ENCODE data around the gene KCNMA1.

Gene KCNMA1

DNA sequence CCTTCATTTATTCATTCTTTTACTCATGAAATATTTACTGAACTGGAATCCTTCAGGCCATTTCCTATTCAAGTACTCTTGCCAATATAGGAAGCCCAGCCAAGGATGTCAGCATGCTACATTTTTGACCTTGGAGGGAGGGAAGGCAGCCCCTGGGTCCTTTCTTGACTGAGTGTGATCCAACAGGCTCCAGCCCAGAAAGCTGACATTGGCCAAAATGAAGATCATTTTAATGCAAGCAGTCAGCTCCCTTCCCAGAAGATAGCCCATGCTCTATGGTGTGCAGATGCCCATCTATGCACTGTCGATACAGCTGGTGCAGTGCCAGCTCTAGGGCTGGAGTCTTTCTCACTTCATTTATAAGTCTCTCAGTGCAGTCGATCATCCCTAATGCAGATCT is 646.0 kb downstream of the KCNMA1 start:
- no peak for DNase-seq

- DNase-seq = no peak
Measured at GRCh38 chr10:76990561-76990960, 647.0 kb downstream of the KCNMA1 start.

DNA sequence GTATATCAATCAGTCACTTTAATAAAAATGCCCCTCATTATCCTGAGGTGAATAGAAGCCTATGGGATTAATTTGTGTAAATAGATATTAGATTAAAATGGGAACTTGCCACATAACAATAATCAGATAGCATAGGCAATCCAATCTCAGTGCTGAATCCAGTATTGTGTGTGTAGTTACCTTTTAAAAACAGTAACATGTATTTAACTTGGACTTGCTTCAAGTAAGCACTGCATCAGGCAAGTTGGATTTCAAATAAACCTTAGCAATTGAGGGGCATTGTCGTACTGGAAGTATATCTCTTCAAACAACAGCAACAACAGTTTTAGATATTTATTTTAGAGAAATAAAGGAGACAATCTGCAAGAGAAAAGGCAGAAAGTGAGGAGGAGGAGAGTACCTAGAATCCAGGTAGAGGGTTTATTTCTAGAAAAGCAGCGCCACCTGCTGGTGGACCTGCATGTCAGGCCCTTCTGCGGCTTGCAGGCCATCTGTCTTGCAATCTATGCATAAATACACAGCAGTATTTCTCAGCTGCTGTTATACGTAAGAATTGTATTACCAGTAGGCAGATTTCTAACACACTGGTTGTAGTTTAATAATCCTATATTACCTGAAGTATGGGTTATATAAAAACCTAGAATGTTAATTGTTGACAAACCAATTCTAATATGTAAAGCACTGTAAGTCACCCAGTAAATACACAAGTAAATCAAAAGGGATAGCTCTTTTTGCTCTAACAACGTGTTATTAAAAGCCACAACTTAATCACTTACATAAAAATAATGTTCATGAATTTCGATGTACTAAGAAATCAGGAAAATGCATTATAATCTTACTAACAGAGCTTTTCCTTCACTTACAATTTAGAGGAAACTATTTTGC is 652.8 kb downstream of the KCNMA1 start:
- peak; percentile 58 to 73 for DNase-seq

GRCh38 chr10:76983624-76984023 is 654.0 kb downstream of the KCNMA1 start:
- DNase-seq = no peak

DNA sequence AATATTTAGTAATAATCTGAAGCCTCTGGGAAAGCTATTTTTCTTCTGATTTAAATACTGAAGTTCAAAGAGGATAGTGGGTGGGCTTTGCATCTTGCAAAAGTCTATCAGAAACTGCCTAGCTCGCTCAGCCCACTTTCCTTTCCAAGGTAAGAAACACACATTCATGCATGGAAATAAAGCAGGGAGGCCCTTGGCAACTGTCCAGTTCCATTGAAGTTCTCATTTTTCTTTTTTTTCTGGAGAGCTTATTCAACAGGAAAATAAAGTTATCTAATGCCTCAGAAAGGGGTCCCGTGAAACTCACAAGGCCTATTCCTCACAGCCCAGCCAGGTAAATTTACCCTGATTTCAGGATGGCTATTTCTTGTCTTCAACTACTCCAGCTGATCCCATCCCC is 654.9 kb downstream of the KCNMA1 start:
- DNase-seq = no peak

DNA sequence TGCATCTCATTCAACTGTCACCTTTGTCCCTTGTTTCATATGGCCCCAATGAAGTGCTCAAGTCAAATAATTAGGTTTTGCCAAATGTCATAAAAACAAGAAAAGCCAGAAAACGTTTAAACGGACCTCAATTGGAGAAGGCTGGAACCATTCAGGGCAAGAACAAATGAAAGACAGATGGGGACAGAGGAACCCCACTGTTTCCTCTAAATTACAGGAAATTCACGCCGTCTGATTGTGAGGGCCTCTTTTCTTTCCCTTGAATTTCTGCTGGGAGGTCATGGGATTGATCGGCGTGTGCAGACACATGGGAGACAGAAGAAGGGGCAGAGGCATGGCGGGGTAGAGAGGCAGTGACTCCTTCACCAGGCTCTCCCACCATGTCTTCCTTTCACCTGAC is 656.4 kb downstream of the KCNMA1 start:
- DNase-seq = no peak

DNA sequence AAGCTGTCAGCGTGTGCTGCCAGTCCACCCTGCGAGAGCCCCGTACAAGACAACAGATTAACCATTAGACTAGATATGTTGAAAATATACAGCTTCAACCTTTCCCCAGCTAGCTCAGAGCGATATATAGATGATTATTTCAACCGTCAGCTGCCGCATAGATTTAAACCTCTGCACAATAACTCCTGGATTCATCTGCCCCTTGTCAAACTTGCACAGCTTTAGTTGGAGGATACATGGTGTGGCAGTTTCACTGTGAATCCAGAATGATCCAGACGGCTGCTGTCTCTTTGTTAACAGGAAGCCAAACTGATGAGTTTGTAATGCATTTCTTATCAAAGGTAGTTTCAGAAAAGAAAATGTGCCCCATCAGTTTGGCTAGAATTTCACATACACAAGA is 659.7 kb downstream of the KCNMA1 start:
- DNase-seq = no peak

- no peak for DNase-seq
Measured at GRCh38 chr10:76977046-76977445, 660.6 kb downstream of the KCNMA1 start.

- no peak for DNase-seq
Measured at GRCh38 chr10:76976142-76976541, 661.5 kb downstream of the KCNMA1 start.

- DNase-seq = no peak
Measured at GRCh38 chr10:76975126-76975525, 662.5 kb downstream of the KCNMA1 start.

DNA sequence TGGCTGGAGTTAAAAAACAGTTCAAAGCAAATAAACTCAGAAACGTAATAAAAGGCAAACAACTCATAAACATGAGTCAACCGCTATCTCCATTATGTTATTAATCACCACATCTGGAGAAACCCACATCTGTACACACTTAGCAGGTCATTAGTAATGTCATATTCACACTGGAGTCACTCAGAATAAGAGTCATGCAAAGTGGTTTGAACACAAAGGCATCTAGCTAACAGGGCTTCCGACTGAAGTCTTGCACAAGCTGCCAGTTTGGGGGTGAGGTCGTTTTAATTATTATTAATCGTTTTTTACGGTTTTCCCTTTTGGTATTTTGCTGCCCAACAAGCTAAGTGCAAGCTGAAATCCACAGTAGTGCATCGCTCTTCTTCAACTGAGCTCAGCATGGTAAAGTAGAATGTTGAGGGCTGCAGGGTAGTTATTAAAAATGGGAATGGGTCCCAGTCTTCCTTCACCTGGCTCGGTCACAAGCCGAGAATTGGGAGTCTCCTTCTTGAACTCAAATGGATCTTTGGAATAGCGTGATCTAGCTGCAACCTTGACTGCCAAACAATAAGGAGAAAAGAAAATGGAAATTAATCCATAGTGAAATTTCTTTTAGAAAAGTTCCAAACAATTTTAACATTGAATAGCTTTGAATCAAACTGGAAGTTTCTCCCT is 663.5 kb downstream of the KCNMA1 start:
- no peak for DNase-seq

GRCh38 chr10:76973091-76974016 is 664.3 kb downstream of the KCNMA1 start:
- DNase-seq = no peak

DNA sequence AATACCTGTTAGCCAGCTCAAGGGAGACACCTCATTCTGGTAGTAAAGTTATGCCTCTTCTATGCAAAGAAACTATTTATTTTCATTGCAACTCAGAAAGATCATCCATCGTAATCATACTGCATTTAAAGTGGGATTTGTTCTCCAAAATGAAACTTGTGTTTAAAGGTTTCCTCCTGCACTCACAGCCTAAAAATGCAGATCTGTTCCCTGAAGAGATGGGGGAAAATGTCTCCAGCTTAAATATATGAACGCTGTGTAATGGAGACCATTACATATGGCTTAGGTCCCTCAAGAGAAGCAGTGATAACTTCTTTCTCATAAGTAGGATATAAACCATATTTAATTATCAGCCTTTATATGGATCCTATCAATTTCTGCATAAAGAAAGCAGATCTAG is 665.1 kb downstream of the KCNMA1 start:
- DNase-seq = no peak

DNA sequence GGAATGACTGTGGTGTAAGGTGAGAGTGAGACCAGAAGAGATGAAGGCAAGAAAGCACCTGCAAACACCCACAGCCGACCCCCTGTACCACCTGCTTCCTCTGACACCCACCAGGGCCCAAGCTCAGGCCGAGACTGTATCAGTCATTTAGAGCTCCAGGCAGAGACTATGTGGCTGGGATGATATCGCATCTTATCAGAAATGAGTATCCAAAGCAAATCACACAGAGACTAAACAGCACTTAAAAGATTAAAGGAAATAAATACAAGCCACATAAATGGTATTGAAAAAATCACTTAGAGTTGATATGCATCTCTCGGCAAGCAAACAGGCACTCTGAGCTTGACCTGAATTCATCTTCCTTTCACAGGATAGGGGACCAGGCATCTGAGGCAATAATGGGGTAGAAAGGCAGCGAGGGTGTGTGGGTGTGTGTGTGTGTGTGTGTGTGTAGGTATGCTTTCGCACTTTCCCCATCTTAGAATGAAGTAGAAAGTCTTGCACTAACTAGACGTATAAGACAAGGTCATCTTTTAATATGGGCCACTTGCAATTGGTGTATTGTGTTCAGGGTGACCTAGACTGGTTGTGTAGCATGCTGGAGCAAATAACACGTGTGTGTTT is 665.9 kb downstream of the KCNMA1 start:
- DNase-seq = no peak

GRCh38 chr10:76970711-76971519 is 666.7 kb downstream of the KCNMA1 start:
- no peak for DNase-seq

DNA sequence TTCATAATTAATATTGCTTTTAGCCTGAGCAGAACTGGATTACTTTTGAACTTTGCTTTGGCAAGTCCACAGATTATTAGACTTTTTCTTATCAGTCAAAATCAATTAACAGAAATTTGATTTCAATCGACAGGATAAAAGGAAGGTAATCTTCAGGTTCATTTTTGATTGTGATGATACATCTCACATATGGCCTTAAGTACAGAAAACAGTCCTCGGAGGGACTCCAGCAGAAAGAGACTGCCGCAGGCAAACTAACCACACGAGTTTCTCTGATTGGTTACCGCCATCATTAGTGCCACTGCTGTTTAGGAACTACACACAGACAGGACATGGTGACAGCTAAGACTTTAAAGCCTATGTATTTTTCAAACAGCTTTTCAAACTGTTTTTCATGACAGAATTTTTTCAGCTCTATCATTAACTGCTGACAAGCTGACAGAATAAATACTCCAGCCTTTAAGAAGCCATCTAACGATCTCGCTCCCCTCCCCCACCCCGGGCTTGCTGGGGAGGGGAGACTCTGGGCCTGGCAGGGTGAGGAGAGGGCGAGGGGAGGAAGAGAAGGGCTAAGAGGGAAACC is 668.2 kb downstream of the KCNMA1 start:
- no peak for DNase-seq

- DNase-seq = no peak
Measured at GRCh38 chr10:76968483-76968882, 669.1 kb downstream of the KCNMA1 start.

DNA sequence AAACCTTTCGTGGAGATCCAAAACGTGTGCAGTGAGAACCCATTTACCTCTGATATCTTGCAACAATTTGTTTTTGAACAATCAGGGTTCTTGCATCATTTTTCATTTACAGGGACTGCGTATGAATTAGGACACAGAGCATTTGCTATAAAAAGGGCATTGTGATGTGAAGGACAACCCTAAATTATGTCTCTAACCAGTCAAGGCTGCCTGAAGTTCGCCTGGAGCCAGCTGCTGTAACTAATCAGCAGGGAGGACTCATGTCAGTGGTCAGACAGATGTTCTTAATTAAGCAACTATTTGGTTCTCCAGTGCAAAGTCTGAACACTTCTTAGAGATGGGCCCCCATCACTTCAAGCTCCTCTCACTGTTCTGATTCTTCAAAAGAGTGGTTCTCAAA is 674.8 kb downstream of the KCNMA1 start:
- no peak for DNase-seq

DNA sequence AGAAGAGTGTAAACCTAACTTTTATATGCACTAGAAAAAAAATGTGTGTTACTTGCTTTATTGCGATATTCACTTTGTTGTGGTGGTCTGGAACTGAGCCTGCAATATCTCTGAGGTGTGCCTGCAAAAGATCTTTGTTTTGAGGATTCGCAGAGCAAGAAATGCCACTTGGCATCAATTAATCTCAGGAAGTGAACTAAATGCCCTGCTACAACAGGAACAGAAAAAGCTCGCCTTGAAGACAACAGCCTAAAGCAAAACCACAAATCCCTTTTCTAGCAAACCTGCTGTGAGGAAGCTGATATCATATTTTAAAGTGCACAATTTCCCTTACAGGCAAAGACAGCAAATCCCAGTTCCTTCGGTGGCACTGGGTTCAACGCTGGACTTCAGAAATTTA is 675.8 kb downstream of the KCNMA1 start:
- no peak for DNase-seq

DNA sequence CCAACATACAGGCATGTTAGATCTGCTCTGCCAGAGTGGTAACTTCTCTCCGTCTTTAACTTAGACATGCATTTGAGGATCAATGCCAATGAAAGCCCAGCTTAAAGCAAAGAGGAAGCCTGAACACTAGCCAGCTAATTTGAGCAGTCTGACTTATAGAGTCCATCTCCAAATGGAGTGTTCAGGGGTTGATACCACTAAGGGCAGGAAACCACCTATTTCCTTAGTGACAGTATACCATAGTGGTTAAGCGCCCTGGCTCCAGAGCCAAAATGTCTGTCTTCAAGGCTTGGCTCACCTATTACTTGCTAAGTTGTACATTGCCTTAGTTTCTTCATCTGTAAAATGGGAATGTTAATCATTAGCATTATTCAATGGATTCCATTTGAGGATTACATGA is 678.5 kb downstream of the KCNMA1 start:
- DNase-seq = no peak

GRCh38 chr10:76954838-76955237 is 682.8 kb downstream of the KCNMA1 start:
- DNase-seq = no peak

DNA sequence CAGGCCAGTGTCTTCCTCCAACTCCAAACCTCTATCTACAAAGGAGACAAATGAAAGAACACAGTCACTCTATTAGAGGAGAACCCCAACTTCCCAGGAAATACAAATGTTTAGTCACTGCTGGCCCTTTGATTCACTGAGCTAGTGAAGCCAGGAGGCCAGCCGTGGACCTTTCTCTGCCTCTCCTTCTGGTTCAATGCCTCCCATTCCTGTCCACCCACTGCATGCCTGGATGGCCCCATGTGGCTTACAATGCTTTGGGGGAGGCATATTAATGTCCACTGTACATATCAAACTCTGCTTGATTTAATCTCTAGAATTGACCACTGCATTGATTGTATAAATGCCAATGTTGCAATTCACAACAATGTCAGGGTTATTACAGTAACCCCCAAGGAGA is 687.3 kb downstream of the KCNMA1 start:
- no peak for DNase-seq
